TTC549 (cell line): Measurements from ENCODE around the gene ACAT1.
"Not testable (repeated sequence)": the region's sequence is repeated elsewhere in the genome, so short reads cannot be mapped to it uniquely, and the experiment has no call there.

Experiments
- FAIRE-seq: peaks from 2 replicates; lab custom pipeline; 2012; peaks lifted over from hg19 to GRCh38; lab: Jason Lieb, UNC

Gene ACAT1

DNA sequence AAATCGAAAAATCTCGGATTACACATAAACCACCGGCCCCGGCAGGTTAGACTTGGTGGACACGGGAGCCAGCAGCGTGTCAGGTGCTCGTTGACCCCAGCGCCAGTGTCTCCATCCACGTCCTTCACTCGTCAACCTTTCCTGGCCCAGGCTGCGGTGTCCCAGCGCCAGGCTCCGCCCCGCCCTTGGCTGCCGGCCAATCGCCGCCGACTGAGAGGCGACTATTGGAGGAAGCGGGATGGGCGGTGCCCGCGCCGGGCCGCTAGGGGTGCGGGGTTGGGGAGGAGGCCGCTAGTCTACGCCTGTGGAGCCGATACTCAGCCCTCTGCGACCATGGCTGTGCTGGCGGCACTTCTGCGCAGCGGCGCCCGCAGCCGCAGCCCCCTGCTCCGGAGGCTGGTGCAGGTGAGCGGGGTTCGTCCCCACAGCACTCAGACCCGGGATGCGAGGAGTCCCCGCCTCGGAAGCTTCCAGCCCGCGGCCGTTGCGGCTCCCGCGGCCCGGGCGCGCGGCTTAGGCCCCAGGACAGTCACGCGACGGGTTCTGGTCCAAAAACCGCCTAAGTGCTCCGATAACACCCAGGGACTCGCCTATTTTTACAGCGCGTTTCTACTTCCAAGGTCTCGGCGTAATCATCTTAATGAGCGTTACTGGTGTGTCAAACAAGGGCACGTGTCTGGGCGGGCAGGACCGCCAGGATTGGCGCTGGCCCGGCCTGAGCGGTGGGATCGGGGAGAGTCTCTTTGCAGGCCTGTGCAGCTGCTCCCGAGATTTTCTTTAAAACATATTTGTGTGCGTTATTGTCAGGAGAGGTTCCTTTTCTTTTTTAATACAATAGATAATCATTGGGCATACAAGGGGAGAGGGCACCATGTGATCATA is at the start of gene ACAT1:
TSS of gene ACAT1 (plus strand) at position 294 of the 882 bp plus-strand sequence. CDS start at position 334, 40 bp downstream.
- no peak for FAIRE-seq

DNA sequence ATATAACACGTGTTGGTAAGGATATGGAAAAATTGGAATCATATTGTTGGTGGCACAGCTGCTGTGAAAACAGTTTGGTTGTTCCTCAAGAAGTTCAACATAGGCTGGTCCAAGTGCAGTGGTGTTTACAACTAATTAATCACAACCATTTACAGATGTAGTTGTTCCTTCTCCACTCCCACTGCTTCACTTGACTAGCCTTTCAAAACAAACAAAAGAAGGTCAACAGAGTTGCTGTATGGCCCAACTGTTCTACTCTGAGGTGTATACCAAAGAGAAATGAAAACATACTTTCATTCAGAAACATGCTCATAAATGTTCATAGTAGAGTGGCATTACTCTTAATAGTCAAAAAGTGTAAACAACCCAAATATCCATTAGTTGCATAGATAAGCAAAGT is 36.6 kb upstream of the ACAT1 start:
- no peak for FAIRE-seq

DNA sequence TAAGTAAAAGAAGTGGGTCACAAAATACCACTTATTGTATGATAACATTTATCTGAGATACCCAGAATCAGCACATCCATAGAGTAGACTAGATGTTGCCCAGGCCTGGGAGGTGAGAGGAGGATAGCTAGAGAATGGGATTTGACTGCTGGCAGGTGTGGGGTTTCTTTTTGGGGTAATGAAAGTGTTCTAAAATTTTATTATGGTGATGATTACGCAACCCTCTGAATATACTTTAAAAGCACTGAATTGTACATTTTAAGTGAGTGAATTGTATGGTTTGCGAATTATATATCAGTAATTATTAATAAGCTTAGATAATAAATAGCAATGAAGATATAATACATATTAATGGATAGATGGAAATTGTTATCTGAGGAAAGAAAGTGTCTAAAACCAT is 35.7 kb upstream of the ACAT1 start:
- no peak for FAIRE-seq

DNA sequence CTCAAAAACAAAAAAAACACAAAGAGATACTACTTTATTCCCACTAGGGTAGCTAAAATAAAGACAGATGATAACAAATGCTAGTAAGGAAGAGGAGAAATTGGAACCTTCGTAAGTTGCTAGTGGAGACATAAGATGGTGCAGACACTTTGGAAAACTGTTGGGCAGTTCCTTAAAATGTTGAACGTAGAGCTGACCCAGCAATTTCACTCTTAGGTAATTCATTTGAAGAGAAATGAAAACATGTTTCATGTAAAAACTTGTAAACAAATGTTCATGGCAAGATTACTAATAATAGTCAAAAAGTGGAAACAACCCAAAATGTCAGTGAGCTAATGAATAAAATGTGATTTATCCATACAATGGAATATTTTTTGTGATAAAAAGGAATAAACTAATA is 29.2 kb upstream of the ACAT1 start:
- no peak for FAIRE-seq

DNA sequence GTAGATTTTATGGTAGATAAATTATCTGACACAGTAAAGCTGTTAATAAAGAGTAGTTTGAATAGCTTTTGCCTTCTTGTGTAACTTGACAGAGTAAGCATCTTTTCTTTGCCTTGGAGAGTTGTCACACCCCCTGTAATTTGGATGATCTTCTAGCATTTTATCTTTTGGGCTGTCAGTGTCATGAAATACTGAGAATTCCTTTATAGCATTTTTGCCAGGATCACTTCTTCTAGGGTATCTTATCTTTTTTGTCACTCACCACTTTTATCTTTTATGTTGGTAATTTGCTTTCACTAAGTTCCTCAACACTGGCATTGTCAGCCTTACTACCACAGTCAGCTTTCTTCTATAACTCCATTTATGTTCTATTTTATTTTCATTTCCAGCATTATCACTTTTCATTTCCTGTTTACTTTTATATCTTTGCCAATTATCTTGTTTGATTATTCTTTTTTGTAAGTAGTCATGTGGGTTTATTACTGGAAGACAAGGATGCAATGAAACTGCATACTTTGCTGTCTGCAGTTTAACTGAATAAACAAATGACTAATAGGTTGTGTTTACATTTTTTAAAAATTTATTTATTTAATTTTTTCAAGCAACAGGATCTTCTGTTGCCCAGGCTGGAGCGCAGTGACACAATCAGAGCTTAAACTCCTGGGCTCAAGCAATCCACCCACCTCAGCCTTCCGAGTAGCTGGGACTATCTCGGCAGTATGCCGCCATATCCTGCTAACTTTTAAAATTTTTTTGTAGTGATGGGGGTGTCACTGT is 28.1 kb upstream of the ACAT1 start:
- no peak for FAIRE-seq

DNA sequence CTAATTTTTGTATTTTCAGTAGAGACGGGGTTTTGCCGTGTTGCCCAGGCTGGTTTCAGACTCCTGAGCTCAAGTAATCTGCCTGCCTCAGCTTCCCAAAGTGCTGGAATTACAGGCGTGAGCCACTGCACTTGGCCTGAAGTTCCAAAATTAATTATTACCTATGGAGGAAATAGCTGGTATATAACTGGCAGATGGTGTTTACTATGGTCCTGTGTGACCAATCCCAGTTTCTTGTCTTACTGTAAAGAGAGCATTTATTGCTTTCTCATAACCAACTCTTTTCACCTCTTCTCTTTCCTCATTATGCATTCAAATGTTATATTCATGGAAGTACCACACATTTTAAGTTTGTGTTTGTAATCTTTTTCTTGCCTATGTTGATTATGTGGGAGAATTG is 24.2 kb upstream of the ACAT1 start:
- no peak for FAIRE-seq

DNA sequence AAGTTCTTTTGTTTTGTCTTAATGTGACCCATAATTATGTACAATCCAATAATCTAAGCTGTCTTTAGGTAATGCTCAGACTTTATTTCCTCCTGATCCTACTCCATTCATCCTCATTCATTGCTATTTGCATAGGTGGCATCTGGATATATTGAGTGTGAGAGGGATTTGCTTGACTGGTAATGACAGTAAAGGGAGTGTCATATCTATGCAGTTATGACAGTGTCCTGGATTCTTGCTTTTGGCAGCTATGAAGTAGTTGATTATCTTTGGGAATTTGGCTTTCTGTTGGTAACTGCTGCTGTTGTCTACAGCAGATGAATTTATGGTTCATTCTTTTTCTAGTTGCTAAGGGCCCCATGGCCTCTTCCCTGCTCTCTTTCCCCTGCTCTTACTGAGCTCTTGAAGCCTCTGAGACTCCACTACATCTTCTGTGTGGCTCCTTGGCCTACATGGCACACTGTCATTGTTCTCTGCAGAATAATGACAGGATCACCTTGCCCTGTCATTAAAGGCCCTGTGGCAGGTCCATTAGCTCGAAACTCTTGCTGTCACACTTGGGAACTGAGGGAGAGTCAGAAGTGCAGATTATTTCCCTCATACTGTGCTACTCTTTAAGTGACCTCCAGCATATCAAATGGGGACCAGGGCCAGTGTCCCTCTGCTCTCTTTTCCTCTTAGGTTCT is 20.1 kb upstream of the ACAT1 start:
- FAIRE-seq = no peak

DNA sequence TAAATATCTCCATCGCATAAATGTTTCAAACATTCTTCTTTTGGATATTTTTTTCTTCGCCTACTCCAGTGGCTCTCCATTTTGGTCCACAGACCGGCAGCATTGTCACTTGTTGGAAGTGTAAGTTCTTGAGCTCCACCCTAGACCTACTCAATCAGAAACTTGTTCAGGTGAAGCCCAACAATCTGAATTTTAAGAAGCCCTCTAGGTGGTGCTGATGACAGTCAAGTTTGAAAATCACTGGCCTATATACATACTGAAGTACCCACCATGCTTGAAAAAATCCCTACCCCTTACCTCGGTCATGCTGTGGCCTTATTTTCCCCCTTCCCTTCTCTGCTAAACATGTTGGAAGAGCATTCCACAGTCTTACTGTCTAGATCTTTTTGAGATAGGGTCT is 10.2 kb upstream of the ACAT1 start:
- no peak for FAIRE-seq

DNA sequence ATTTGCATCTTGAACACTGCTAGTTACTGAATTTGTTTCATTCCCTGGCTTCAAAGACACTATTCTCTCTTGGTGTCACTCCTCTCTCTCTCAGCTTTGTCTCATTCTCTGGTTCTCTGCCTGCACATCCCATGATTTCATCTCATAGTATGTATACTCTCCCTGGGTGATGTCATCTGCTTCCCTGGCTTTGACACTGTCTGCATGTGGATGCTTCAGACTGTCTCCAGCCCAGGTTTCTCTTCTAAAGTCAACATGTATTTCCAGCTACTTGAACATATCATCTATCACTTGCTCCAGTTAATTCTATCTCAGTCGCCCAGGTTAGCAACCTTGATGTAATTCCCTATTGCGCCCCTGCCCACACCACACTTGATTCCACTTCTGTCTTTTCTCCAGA is 9.3 kb upstream of the ACAT1 start:
- no peak for FAIRE-seq

DNA sequence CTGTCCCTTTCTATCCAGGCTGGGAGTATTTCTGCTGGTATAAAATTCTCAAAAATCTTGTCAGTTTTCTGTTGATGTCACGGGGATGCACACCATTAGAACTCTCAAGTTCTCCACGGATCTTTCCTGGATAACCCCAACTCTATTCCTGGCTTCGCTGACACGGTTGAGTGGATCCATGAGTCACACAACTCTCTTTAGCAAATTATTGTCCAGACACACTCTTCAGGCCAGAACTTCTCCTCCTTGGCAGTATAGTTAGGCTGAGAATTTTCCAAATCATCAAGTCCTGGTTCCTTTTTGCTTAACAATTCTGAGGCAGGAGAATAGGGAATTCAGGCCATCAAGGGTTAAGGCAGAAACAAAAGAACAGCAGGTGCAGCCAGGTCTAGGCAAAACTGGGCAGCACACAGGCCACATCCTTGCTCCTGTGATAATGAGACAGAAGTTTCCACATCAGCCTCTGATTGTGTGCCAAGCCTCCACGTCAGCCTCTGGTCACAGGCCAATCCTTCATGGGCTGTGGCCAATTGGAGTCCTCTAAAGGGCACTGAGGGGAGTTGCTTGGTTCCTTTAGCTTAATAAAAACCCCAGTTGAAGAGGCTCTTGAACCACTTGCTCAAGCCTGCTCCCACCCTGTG is 5.7 kb upstream of the ACAT1 start:
- no peak for FAIRE-seq

DNA sequence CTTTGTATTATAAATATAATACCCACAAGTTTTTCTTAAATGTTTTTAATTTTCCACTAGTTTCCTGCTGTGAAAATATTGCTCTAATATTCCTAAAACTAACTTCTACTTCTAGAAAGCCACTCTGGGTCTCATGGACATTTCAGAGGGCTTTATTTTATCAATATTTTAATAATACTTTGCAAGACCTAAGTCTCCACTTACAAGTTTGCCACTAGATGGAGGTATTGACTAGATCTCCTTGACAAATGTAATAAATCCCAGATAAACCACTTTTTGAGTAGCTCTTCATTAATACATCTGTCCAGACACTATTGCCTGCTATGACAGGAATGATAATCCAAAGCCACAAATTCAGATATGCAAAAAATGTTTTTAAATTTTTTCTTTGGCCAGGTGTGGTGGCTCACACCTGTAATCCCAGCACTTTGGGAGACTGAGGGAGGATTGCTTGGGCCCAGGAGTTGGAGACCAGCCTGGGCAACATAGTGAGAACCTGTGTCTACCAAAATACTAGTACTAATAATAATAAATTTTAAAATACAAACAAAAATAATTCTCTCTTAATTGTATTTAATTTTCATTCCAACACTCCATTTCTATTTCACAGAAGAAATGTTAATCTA is 3.5 kb upstream of the ACAT1 start:
- FAIRE-seq = peak; percentile 85

DNA sequence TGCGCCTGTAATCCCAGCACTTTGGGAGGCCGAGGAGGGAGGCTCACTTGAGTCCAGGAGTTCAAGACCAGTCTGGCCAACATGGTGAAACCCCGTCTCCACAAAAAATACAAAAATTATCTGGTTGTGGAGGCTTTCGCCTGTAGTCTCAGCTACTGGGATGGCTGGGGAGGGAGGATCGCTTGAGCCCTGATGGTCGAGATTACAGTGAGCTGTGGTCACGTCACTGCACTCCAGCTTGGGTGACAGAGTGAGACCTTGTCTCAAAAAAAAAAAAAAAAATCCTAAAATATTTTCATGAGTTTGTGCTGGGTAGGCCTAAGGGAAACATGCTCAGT is 462 bp upstream of the ACAT1 start:
- FAIRE-seq = not testable (repeated sequence)

DNA sequence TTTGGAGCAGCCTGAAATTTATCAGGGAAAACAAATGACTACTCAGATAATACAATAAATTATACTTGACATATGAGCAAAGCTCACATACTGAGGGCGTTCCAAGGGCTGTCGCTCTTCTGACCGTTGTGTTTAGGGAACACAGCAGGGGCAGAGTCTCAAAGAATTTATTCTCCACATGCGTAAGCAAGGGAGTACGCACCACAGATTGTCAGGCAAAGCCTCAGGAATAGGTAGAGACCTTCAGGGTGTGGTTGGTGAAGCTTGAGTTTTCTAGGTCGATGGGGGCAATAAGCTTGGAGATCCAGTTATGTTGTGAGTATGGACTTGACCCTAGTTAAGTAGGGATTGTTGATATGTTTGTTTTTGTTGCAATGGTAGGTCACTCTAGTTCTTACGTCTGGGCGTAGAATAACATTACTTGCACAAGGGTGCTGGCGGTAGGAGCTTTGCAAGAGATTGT is 830 bp downstream of the ACAT1 start:
- FAIRE-seq = no peak

DNA sequence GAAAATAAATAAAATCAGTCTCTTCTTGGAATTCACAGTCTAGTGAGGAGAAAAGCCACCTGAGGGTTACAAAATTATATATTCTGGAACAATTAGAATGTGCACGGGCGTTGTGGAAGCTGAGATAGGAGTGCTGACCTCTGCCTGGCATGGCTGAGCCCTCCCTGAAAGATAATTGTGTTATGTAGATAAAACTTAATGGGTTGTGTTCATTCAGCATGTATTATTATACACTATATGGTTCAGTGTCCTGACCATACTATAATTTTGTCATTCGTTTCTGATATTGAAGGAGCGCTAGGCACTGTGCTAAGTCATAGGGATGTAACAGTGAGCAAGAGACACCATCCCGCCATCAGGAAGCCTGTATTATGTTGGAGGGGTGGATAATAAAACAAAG is 3.7 kb downstream of the ACAT1 start:
- FAIRE-seq = no peak

DNA sequence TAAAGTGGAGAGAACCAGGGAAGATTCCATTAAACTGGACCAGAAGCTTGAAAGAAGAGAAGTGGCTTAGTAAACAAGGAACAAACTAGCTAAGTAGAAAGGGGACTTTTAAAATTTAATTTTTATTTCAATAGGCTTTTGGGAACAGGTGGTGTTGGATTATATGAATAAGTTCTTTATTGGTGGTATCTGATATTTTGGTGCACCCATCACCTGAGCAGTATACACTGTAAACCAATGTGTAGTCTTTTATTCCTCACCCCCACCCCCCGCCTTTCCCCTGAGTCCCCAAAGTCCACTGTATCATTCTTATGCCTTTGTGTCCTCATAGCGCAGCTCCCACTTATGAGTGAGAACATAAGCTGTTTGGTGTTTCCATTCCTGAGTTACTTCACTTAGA is 7.4 kb downstream of the ACAT1 start:
- no peak for FAIRE-seq

DNA sequence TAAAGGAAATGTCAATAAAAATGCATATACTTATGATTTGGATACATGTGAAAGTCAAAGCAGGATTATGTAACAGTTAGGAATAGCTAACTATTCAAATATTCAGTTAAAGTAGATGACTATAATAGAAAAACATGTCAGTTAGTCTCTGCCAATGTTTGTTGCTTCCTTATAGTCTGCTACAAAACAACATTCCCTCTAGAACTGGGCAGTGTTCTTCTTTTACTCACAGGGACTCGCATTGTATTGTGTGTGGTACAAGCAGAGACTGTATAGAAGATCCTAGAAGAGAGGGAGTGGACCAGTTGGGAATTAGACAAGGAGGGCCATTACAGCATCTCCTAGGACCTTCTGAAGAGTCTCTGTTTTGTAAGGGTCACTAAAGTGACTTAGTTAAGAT is 10.6 kb downstream of the ACAT1 start:
- no peak for FAIRE-seq

DNA sequence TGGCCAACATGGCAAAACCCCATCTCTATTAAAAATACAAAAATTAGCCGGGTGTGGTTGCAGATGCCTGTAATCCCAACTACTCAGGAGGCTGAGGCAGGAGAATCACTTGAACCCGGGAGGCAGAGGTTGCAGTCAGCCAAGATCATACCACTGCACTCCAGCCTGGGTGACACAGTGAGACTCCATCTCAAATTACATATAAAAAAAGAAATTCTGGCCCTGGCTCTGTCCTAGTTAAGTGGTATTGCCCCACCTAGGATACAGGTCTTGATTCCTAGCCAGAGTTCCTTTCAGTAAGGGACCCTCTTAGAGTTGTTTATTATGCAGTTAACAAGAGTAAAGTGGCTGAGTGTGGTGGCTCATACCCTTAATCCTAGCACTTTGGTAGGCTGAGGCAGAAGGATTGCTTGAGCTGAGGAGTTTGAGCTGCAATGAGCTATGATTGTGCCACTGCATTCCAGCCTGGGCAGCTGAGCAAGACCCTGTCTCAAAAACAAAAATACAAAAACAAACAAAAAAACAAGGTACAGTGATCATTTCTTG is 11.7 kb downstream of the ACAT1 start:
- FAIRE-seq = not testable (repeated sequence)

DNA sequence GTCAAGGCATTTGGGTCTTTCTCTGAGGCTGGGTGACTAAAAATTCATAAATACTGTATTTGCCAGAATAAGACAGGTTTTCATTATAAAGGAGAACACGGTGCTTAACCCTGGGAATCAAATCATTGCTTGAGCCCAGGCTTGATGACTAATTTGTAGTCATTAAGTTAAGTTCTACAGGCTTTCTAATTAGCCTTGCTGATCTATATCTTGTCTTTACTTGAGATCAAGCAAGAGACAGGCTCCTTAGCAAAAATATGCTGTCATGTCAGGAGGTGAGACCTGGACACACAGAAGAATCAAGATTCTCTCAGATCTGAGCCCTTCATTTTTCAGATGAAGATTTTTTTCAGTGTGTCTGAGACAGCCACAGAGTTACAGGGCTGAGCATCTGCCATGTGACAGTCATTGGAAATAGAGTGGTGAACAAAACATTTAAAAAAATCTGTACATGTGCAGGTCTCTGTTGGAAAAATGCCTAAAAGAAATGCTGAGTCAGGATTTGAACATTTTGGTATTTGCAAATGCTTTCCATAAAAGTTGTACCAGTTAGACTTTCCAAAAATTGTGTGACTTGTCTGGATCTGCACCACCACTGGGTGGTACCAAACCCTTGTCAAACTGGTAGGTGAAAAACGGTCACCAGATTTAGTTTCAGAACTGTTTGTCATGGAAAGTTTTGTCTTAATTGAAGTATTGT is 14.6 kb downstream of the ACAT1 start:
- peak; percentile 3 for FAIRE-seq

DNA sequence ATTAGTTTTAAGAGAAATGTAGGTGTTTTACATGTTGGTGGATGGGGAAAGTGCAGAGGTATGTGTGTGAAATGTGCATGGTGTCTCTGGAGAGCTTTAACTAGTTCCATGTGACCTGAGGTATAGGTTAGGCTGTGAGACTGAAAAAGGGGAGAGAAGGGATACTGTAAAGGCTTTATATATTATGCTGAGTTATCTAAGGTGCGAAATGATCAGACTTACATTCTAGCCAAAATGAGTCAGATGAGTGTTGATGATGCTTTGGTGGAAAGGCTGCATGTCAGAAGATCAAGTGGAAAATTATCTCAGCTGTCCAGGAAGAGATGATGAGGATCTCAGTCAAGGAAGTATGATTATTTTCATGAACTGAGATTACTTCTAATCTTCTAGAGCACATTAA is 15.8 kb downstream of the ACAT1 start:
- FAIRE-seq = no peak

DNA sequence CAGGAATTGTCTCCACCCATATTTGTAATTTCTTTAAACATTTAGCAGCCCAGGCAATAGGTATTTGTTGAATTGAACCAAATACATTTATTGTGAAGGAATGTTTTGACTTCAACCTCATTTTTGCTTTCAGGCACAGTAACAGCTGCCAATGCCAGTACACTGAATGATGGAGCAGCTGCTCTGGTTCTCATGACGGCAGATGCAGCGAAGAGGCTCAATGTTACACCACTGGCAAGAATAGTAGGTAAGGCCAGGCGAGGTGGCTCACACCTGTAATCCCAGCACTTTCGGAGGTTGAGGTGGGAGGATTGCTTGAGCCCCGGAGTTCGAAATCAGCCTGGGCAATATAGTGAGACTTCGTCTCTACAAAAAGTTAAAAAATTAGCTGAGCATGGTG is 20.9 kb downstream of the ACAT1 start:
- FAIRE-seq = no peak

DNA sequence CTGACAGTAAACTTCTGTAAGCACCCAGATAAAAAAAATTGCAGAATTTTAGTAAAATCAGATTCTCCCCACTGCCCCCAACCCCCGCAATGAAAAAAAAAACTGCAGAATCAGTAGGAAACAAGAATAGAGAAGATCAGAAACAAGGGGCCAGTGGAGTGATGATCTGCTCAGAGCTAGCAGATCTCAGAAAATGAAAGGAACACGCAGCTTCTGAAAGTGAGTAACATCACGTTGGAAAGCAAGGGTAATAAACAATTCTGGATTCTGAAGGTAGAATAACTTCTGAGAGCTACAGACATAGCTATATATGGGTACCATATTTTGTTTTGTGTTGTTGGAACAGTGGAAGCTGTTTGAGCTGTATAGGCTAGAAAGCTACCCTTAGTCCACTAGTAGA is 23.2 kb downstream of the ACAT1 start:
- FAIRE-seq = no peak
